SK-N-MC (cell line): ENCODE results near the gene COL17A1.

Experiments
- EZH2 ChIP-seq: fragments of 200-600 bp; sonication (generic); IDR thresholded peaks from one replicate; pipeline ENCODE4 v1.6.1; 2017; ENCODE audit warnings: antibody characterized with exemption
- FOXP2 ChIP-seq: optimal IDR thresholded peaks from 2 replicates; pipeline ENCODE3; 2011; ENCODE audit warnings: mild to moderate bottlenecking, moderate library complexity; ENCODE audit not compliant: insufficient read depth; ENCODE audit errors: extremely low read length, control extremely low read depth
- POLR2AphosphoS5 ChIP-seq: IDR thresholded peaks from 2 replicates; pipeline ENCODE4 v1.6.1; 2012; ENCODE audit warnings: mild to moderate bottlenecking, low read depth, low read length, borderline replicate concordance

- TF ChIP-seq EZH2 (no peak), POLR2AphosphoS5 (no peak), FOXP2 (no peak)
Measured at GRCh38 chr10:104128214-104128613, 42.5 kb upstream of the COL17A1 start.
